ENCODE results near the gene CNP.

DNA sequence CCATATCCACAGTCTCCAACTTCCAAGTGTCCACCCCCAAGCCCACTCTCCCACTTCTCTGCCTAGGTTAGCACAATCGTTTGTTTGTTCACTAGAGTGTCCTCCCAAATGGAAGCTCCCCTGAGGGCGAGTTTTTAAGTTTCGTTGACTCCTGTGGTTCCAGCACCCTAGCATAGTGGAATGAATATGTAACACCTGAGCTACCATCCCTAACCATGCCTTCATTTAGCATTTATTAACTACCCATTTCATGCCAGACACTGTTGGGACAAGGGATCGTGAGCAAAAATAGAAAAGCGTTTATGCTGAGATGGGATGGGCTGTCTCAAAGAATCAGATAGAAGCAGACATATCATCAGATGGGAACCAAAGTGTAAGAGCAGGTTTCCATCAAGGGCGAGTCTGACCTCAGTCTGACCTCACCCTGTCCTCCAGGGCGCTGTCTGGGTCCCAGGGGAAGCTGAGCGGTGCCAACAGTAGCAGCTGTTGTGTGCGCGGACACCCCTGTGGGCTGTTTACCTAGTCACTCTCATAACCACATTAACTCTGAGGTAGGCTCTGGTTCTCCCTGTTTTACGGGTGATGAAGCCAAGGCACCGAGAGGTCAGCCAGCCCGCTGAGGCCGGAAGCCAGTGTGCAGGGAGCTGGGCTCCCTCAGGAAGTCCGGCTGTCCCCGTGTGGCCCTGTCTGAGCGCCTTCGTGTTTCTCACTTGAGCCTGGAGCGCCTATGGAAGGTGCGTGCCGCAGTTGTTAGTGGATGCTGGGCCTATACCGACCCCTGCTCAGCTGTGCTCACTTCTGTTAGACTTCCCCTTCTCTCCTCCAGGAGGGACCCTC lies 6.2 kb downstream of the CNP start:
- TF ChIP-seq POLR2A (IDR thresholded peaks at IDR 0.05) (no peak), CTCF (IDR thresholded peaks at IDR 0.05) (no peak), POLR2AphosphoS5 (IDR thresholded peaks at IDR 0.05) (no peak)
